ENCODE data around the gene RERE.
"Not testable (repeated sequence)": the region's sequence is repeated elsewhere in the genome, so short reads cannot be mapped to it uniquely, and the experiment has no call there.

The RERE gene

DNA sequence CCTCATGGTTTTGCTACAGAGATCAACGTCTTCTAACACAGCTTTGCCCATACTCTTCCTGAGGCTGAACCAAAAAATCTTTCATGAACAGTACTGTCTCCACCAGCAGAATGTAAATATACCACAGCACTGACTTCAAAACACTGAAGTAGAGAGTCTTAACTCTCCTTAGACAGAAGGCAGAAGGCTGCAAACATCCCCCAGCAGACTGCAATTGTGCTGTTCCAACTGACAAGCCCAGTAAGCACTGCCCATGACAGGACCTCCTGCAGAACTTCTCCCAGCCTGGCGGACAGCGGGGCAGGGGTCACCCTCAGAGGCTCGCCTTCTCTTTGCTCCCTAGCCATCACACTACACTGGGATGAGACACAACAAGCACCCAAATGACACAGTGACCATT is 218.7 kb downstream of the RERE start:
- DNase-seq: no peak

DNA sequence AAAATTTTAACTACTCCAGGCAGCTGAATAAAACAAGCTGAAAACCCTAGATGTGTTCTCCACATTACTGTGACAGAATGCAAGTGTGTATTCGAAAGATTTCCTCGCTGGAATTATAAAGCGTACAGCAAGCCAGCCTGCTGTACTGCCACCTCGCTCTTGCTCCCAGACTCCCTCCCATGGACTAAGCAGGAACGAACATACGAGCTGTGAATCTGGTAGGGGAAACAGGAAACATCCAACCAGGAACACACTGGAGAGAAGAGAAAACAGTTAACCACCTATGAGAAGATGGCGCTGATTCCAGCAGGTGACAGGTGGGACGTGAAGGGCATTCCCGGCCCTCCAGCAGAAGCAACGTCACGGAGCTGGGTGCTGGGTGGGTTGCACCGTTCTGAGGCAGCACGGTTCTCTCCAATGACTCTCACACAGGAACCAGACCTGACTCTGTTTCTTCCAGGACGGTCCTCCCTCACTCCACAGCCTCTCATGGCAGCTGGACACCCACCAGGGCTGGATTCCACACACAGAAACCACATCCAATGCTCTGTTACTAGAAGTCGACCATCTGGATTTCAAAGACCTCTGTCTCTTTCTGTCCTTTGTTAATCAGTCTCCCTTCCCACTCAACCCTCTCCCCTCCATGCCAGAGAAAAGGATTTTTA is 219.2 kb downstream of the RERE start:
- no peak for DNase-seq

DNA sequence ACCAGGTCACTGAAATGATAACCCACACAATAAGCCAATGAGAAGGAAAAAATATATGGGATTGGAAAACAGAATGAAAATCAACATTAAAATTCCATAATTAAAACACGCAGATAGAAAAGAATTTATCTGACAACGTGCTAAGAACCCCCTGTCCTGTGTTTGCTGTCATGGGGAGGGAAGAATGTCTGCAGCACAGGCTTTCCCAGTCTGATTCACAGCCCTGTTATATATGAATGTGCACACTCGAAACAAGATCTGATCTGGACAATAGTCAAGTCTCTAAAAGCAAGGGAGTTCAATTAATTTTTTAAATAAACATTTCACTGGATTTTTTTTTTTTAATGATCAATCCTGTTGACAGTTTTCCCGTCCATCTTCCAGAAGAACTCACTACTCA is 220.0 kb downstream of the RERE start:
- DNase-seq: no peak

DNA sequence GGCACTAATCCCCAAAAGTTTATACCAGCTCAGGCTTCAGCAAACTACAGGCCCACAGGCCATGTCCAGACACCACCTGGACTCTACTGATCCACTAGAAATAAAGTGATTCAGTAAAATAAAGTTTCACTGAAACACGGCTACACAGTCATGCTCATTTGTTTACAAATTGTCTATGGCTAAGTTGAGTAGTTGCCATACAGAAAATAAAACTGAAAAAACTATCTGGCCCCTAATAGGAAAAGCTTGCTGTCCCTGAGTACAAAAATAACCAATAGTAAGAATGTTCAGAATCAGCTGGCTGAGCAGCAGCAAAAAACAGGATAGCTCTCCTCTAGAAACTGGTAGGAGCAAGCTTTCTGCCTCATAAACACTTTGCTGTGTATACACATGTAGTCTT is 221.5 kb downstream of the RERE start:
- no peak for DNase-seq

DNA sequence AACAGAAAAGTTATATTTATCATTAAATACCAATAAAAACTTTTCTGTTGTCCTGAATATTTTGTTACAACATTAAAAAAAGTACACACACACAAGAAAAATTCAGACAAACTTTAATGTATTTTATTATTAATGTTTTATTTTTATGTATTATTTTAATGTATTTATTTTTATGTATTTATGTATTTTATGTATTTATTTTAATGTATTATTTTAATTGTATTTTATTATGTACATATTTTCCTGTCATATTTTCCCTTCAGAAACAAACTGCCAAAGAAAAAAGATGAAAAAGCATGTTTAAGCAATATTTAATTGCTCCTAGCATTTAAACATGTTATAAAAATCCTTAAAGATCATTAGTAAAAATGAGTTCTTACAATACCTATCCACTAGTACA is 222.1 kb downstream of the RERE start:
- no peak for DNase-seq

DNA sequence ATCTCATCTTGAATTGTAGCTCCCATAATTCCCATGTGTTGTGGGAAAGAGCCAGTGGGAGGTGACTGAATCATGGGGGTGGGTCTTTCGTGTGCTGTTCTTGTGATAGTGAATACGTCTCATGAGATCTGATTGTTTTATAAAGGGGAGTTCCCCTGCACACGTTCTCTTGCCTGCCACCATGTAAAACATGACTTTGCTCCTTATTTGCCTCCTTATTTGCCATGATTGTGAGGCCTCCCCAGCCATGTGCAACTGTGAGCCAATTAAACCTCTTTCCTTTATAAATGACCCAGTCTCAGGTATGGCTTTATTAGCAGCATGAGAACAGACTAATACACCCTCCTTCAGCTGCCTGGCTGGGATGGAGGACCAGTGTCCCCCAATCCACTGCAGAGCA is 224.1 kb downstream of the RERE start:
- DNase-seq: not testable (repeated sequence)

DNA sequence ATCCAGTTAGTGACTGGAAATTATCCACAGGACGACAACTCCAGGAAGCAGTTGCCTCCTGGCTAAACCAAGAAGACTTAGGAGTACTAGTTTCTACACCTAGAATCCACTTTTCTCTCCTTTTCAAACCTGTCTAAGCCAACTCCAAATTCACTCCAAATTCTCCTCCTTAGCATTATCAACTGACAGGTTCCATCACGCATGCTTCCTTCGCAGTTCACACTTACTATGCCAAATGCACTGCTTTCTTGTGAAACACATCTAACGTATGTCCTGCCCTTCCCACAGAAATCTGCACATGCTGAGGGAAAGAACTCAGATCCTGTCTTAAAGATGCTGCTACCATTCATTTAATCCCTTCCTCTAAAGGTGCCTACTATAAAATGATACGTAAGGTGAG is 225.9 kb downstream of the RERE start:
- no peak for DNase-seq

DNA sequence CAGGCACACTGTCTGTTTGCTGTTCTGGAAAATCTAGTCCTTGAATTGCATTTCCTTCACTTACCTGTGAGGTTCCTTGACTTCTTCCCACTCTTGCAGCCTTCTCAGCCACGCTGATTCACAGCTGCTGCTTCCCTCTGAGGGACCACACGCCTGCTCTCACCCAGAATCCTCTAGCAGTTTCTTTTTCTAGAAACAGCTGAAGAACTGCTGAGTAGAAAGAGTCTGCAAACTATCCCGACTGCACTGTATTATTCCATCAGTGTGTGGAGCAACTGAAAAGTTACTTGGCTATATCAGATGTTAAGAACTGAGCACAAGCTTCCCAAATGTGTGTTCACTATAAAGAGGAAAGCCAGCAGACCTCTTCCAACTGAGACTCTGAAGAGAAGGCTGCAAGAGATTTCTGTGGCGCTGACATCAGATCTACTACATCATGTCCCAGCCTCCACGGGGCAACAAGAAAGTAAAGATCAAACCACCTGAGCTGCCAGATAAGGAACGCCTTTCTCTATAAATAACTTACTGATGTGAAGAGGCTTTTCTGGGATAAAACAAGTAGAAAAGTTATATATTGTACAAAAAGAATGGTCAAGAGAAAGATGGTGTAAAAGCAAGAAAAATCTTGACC is 226.6 kb downstream of the RERE start:
- no peak for DNase-seq

DNA sequence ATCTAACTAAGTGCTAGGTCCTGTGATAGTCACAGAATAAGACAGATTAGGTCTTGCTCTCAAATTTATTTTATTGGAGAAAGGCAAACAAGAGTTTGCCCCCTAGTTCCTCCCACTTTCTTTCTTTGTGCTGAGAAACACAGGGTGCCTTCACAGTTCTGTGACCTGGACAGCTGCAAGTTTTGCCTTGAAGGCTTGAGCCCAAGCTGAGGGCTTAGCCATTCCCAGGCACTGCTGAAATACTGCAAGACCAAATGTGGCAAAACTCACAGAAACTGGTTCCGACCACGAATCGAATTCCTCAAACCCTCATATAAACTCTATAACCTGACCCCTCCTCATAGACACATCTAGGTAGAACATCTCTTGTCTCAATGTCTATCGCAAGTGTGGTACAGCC is 227.9 kb downstream of the RERE start:
- no peak for DNase-seq

DNA sequence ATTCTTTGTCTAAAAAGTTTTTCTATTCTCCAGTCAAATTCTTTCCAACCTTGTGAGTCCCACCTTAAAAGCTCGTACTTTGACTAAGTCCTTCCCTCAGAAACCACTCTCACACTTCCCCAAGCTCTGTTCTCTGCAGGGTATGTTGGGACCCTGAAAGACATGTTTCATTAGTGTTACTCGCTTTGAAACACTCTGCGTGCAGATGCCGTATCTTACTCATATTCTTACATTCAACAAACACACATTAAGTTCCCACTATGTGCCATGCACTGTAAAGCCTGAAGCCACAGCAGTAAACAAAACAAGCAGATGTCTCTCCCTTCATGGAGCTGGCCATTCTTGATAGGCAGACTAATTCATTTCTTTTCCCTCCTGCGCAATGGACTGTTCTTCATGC is 229.7 kb downstream of the RERE start:
- DNase-seq: no peak

DNA sequence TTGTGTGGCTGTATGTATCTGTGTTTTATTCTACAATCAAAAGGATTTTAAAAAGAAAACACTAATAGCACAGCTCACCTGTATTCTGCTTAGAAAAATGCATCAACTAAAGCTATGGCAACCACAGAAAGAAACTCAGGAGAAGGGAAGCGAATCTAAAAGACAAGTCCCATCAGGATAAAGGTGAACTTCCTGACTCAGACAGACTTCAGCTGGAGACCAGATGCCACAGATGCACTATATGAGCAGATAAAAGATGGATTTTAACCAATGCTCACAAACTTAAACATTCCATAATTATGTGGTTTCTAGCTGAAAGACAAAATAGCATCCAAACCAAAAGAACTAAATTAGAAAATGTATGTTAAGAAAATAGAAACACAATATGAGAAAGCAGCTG is 231.0 kb downstream of the RERE start:
- DNase-seq: no peak

DNA sequence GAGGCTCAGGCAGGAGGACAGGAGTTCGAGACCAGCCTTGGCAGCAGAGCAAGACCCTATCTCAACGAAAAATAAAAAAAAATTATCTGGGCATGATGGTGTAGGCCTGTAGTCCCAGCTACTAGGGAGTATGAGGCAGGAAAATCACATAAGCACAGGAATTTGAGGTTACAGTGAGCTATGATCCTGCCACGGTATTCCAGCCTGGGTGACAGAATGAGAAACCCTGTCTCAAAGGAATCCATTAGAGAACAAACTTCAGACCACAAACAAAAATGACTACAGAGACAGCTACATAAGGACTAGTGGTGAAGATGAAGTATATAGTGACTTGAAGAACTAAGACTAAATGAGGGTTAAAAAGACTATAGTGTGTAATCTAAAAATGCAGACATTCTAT is 233.1 kb downstream of the RERE start:
- no peak for DNase-seq

DNA sequence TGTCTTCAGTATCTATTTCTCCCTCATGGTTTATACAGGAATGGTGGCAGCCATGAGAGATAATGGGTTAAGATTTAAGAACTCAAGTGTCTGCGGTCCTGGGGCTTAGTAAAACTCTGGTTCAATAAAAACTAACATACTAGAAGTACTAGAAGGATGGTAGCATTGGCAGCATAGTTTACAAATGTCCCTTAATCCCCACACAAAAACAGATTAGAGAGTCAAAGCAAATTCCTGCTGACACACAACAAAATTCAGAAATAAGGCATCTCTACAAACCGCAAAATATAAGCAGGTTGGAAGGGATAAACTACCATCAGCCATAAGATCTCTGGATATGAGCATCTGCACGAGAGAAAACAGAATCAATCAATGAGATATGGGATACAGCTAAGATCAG is 234.4 kb downstream of the RERE start:
- no peak for DNase-seq

DNA sequence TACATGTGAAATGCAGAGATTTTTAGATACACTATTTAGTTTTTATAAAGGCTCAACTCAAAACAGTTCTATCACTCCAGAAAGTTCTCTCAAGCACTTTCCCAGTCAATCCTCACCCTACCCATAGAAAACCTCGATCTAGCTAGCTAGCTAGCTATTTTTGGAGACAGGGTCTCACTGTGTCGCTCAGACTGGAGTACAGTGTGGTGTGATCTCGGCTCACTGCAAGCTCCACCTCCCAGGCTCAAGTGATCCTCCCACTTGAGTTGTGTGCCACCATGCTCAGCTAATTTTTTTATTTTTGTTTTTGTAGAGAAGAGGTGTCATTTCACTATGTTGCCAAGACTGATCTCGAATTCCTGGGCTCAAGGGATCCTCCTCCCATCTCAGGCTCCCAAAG is 236.9 kb downstream of the RERE start:
- DNase-seq: no peak

DNA sequence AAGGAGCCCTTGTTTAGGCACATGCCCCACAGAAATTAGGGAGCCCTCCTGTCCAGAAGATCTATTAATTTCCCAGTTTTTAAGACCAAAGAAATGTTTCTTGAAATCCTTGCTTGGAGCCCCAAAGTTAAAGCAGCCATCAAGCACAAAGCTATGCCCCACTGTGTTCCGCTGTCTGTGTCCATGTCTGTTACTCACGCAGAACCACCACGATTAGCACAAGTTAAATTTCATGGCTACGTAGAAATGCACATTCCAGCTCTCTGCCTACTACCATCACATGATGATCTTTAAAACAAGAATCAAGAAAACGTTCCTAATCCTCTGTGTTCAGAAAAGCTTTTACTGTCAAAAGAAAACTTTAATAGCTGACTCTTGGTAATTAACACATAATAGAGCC is 238.5 kb downstream of the RERE start:
- no peak for DNase-seq

DNA sequence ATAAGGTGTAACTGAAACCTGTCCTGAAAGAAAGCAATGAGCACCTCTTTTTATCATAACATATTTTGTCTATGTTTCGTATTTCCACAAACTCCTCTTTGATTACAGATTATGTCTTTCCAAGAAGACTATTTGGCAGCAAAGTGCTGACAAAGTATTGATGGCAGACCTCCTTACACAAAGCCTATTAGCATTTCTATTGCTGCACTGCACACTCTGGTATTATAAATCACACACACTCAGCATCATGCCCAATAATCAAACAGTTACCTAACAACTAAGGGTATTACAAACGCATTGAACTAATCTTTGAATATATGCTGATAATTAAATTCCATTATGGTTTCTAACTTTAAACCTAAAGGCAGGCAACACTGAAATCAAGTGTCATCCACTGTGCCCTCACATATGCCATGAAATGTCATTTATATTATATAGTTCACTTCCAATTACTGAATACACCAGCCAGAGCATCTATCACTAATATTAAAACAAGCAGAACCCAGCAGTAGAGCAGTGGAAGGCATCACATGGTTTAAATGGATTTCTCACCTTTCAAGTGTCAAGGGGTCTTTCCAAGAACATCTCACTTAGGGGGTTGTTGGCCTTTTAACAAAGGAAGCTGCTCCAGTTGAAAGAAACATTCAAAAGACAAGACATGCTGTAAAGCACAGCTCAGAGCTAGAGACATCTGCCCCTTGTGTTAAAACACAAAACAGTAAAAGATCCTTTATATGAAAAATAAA is 239.1 kb downstream of the RERE start:
- DNase-seq: no peak

DNA sequence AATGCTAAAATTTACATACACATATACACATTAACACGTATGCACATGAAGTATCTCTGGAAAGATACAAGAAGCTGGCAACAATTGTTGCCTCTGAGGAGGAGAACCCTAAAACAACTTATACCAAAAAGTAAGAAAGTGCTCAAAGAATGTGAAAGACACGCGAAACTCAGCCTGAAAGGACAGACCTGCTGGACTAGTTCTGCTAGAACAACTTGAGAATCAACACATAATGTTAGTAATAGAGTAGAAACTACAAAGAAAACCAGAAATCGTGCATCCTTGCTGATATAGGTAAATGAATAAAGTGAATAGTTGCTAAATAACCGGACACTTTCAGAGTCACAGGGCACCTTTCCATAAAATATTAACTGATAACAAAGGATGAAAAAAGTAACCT is 242.5 kb downstream of the RERE start:
- DNase-seq: no peak

DNA sequence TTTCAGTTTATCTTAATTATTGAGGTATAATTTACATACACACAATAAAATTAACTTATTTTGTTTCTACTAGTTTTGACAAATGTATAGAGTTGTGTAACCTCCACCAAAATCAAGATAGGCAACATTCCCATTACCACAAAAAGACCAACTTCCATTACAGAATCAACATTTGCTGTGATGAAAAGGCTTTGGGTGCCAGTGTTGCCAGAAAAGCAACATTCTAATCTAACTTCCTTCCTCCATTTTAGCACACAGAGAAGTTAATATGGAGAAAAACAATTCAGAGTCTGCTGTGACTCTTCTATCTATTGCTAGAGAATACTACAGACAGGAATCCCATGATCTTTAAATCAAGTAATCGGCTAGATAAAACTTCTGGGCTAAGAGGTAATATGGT is 245.3 kb downstream of the RERE start:
- no peak for DNase-seq

DNA sequence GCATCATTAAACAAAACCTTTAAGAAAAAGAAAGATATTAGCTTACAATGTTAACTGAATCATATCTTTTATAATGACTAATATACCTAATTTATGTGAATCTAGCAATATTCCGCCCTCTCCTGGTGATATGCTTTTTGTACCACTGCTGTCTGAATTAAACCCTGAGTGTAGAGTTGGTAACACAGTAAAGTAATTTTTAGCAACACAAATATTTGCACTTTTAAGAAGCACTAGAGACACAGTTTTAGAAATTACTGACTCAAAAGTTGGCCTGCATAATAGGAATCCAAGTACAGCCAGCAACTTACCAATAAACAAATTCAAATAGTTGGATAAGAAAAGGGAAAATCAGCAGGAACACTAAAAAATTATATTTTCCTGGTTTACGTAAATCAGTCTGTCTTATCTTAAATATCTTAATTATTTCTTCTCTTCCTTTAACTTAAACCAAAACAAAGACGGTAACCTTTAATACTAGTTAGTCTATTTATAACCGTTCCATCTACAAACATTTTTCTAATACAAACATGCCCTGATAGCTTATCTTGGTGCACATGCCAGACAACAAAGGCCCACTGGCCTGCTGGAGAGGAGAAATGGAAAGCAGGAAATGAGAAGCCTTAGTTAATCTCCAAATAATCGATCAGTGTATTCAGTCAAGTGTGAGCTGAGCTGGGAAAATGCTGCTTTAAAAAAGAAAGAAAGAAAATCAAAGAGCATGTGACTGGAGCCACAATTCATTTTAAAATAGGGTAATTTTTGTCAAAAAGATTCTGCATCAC is 246.0 kb downstream of the RERE start:
- no peak for DNase-seq

DNA sequence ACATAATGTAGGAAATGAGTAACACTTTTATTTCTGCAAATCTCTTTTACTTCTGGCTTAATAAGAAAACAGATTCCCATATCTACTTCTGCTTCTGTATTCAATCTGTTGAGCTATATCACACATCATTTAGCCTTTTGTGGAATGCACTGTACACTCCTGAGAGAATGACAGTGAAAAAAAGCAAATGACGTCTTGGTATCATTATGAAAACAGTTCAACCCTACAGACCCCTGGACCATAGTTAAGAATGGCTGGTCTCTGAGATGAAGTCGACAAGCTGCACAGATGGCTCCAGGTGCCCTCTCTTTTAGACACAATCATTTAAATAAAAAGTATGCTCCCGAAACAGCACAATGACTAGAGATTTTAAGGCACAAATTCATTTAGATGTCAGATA is 247.0 kb downstream of the RERE start:
- DNase-seq: no peak

DNA sequence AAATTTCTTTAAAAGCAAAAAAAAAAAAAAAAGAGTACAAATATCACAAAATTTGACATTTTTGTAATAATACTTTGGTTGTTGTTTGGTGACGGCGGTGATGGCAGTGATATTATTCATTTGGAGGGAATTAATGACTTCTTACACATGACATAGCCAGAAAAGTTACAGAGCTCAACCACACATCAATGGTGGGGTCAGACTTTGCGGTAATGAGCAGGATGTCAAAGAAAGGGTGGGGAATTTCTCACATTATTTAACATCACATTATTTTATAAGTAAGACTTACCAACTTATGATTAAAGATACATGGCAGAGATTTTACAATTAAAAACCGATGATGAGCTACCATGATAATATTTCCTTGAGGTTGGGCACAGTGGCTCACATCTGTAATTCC is 248.2 kb downstream of the RERE start:
- no peak for DNase-seq

DNA sequence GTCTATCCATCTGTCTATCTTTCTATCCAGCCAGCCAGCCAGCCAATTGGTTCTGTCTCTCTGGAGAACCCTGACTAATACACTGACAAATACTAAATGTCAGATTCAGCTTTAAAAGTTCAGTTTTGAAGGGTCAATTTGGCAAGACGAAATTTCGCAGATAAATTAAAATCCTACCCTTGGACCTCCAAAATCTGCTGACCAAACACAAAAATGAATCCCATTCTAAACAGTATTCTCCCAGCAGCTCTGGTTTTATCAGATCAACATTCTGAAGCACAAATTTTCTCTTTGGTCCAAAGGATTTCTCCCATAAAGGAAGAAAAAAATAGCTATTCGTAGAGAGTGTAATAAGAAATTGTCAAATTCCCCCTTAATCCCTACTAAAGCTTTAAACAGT is 248.6 kb downstream of the RERE start:
- DNase-seq: no peak

DNA sequence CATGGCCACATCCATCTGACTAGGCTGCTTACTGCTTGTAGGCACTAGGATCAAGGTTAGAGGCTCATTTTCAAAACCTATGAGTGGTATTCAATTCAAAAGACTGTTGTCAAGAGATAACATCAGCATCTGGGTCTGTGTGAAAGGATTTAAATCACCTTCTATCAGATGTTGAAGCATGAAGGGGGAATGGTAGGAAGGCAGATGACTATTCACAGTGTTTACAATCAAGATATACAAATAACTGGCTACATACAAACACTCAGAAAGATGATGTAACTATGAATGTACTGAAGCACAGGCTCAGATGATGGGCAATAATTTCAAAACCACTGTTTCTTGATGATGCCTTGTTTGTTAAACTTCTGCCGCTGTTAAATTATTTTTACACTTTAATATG is 250.3 kb downstream of the RERE start:
- no peak for DNase-seq

DNA sequence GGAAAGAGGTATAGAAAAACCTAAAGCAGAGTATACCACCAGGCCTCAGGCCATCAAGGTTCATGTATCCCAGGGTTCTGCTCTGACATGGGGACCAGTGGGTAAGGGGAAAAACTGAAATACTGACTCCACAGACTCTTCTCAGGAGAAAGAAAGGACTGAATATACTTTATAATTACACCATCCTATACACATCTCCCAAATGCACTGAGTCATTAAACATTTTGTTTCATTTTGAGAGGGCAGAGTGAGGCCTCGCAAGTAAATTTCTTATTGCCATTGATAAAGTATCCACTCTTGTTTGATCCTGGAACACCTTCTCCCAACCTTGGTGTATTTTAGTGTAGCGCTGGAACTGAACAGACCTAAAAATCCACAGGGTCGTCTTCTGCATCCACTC is 251.6 kb downstream of the RERE start:
- DNase-seq: no peak
